ENCODE results near the gene NFKBIZ.
"Not testable (repeated sequence)": the region's sequence is repeated elsewhere in the genome, so short reads cannot be mapped to it uniquely, and the experiment has no call there.

Gene NFKBIZ

DNA sequence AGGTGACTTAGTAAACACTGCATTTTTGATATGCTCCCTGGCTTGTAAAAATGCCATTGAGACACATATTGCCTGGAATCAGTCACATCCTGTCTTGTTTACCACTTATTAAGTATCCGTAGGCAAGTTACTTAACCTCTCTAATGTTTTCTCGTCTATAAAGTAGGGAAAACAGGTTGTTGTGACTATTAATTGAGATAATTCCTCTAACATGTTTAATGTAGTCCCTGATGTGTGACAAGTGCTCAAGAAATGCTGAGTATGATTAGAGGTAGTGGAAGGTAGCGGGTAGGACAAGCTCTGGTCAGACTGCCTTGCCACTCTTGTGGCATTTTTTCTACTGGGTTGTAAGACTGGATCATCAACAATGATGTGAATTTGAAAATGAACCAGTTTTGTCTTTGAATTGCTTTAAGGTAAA is 54.1 kb downstream of the NFKBIZ start:
- TF ChIP-seq SUZ12 (IDR thresholded peaks at IDR 0.05; ENCODE audit: extremely low read depth, insufficient read depth, insufficient read length) (no peak), ZNF274 (IDR thresholded peaks at IDR 0.05; ENCODE audit: low read depth, low read length) (no peak), YY1 (IDR thresholded peaks at IDR 0.05; ENCODE audit: insufficient read depth, insufficient read length) (no peak)
- Histone ChIP-seq H3K9me3 (ENCODE audit: insufficient read depth, low read length) (no peaks in the 10 kb centered on the region), H3K36me3 (ENCODE audit: insufficient read depth, insufficient read length, low read length) (no peaks in the 10 kb centered on the region), H3K4me3 (ENCODE audit: insufficient read length, low read depth) (no peak overlapping the region), H3K27me3 (ENCODE audit: insufficient read depth, insufficient read length) (no peaks in the 10 kb centered on the region), H3K4me1 (ENCODE audit: insufficient read depth, insufficient read length) (no peaks in the 10 kb centered on the region), H3K9ac (ENCODE audit: insufficient read length, low read depth) (no peak overlapping the region)
- DNase-seq (ENCODE audit: low read depth, low spot score) = no peak

DNA sequence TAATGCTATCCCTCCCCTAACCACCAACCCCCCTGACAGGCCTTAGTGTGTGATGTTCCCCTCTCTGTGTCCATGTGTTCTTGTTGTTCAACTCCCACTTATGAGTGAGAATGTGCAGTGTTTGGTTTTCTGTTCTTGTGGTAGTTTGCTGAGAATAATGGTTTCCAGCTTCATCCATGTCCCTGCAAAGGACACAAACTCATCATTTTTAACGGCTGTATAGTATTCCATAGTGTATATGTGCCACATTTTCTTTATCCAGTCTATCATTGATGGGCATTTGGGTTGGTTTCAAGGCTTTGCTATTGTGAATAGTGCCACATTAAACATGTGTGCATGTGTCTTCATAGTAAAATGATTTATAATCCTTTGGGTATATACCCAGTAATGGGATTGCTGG is 56.3 kb downstream of the NFKBIZ start:
- H3K9me3 ChIP-seq (ENCODE audit: insufficient read depth, low read length); H3K27me3 ChIP-seq (ENCODE audit: insufficient read depth, insufficient read length); H3K4me1 ChIP-seq (ENCODE audit: insufficient read depth, insufficient read length); H3K36me3 ChIP-seq (ENCODE audit: insufficient read depth, insufficient read length, low read length); H3K9ac ChIP-seq (ENCODE audit: insufficient read length, low read depth); H3K4me3 ChIP-seq (ENCODE audit: insufficient read length, low read depth); DNase-seq (ENCODE audit: low read depth, low spot score): not testable (repeated sequence)

All from NT2/D1 (cell line).